GM19193 (cell line): ENCODE results near the gene RNFT2.

ENCODE experiments used
- POLR2A ChIP-seq: IDR thresholded peaks from 4 replicates; pipeline ENCODE4 v1.6.1; 2011; ENCODE audit not compliant: insufficient read depth, insufficient read length; ENCODE audit errors: extremely low read depth

RNFT2 gene

GRCh38 chr12:116884871-116885270 is 146.8 kb downstream of the RNFT2 start:
- no peak for TF ChIP-seq POLR2A

GRCh38 chr12:116885491-116885890 is 147.4 kb downstream of the RNFT2 start:
- TF ChIP-seq POLR2A: no peak

- no peak for TF ChIP-seq POLR2A
Observed at GRCh38 chr12:116887244-116887643, 149.1 kb downstream of the RNFT2 start.

DNA sequence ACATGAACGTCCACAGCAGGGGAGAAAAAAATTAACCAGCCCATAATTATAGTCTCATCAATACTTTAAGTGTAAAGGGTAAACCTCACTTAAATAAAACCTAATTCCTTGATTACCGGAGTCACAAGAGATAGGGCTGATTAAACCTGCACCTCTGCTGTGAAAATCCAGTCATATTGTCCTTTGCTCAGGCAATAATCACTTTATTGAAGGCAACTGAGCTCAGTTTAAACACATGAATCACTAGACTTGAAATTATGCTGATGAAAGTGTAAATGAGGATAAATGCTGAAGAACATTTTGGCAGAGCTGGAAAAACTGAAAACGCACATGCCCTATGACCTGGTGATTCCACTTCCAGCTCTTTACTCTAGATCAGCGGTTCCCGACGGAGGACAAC is 149.8 kb downstream of the RNFT2 start:
- no peak for TF ChIP-seq POLR2A

DNA sequence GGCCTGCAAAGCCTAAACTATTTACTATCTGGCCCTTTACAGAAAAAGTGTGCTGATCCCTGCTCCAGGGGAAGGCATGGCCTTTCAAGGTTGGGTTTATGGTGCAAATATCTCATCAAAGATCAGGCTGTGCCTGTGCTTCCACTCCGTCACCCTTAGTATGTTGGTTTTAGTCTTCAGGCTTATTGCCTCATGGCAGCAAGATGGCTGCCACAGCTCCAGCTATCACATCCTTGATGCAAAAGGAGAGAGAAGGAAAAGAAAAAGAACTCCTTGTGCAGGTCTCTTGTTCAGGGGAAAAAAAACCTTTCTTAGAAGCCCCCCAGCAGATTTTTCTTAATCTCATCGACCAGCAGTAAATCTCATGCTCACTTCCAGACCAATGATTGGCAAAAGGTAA is 152.2 kb downstream of the RNFT2 start:
- no peak for TF ChIP-seq POLR2A

DNA sequence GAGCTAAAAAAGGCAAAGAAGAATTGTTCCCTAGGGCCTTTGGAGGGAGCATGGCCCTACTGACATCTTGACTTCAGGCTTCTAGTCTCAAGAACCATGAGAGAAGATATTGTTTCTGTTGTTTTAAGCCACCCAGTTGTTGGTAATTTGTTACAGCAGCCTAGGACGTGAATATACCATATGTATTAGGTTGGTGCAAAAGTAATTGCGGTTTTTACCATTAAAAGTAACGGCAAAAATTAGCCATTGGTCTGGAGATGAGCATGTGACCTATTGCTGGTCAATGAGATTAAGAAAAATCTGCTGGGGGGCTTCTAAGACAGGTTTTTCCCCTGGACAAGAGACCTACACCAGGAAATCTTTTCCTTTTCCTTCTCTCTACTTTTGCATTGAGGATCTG is 152.9 kb downstream of the RNFT2 start:
- TF ChIP-seq POLR2A: no peak

- no peak for TF ChIP-seq POLR2A
Observed at GRCh38 chr12:116892349-116893140, 154.4 kb downstream of the RNFT2 start.

- TF ChIP-seq POLR2A: no peak
Observed at GRCh38 chr12:116894913-116895312, 156.8 kb downstream of the RNFT2 start.

GRCh38 chr12:116896411-116896924 is 158.4 kb downstream of the RNFT2 start:
- TF ChIP-seq POLR2A: no peak

GRCh38 chr12:116897476-116897875 is 159.4 kb downstream of the RNFT2 start:
- TF ChIP-seq POLR2A: no peak

GRCh38 chr12:116898669-116899068 is 160.6 kb downstream of the RNFT2 start:
- TF ChIP-seq POLR2A: no peak

DNA sequence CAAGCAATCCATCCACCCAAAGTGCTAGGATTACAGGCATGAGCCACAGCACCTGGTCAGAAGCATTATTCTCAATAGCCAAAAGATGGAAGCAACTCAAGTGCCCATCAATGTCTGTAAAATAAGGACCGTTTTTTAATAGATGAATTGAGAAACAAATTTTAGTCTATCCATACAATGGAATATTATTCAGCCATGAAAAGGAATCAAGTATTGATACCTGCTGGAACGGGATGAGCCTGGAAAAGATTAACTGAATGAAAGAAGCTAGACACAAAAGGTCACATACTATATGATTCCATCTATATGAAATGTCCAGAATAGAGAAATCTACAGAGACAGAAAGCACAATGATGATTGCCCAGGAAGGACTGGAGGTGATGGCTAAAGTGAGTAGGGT is 163.5 kb downstream of the RNFT2 start:
- no peak for TF ChIP-seq POLR2A
